ENCODE data around the gene CCDC124.

CCDC124 gene

DNA sequence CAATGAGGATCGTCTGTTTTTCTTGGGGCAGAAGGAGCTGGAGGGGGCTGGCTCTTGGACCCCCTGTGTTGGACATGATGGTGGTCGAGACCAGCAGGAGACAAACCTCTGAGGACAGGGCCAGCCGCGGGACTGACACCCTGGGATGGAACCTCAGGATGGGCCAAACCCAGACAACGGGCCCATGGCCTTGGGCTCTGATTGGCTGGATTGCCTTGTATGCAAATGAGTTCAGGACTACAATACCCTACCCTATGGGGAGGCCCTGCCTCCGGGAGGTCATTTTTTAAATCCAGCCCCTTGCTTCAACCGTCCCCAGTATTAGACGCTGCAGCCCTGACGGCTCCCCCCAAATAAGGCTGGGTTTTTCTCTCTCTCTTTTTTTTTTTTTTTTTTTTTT, 39.0 kb upstream of the CCDC124 start:
- ChIA-PET POLR2A (no interaction called here), CTCF (no interaction called here)
- DNase-seq (ENCODE audit: extremely low spot score), result no peak
- no peak for TF ChIP-seq FOXM1 (IDR thresholded peaks at IDR 0.05; ENCODE audit: borderline replicate concordance)
- no peak for TF ChIP-seq CTBP1 (IDR thresholded peaks at IDR 0.05; ENCODE audit: borderline replicate concordance)
- TF ChIP-seq, protein P1, sequence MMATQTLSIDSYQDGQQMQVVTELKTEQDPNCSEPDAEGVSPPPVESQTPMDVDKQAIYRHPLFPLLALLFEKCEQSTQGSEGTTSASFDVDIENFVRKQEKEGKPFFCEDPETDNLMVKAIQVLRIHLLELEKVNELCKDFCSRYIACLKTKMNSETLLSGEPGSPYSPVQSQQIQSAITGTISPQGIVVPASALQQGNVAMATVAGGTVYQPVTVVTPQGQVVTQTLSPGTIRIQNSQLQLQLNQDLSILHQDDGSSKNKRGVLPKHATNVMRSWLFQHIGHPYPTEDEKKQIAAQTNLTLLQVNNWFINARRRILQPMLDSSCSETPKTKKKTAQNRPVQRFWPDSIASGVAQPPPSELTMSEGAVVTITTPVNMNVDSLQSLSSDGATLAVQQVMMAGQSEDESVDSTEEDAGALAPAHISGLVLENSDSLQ (IDR thresholded peaks at IDR 0.05), result no peak
- TF ChIP-seq ARNT (IDR thresholded peaks at IDR 0.05), result no peak
- no peak for TF ChIP-seq HDGF (IDR thresholded peaks at IDR 0.05; ENCODE audit: borderline replicate concordance)
- no peak for TF ChIP-seq SP1 (IDR thresholded peaks at IDR 0.05)
- TF ChIP-seq FOXK2 (IDR thresholded peaks at IDR 0.05), result no peak
- TF ChIP-seq BHLHE40 (IDR thresholded peaks at IDR 0.05; ENCODE audit: borderline replicate concordance), result no peak
- no peak for TF ChIP-seq NFRKB (IDR thresholded peaks at IDR 0.05)
- no peak for TF ChIP-seq FOXA1 (IDR thresholded peaks at IDR 0.05)
- no peak for TF ChIP-seq SUZ12 (IDR thresholded peaks at IDR 0.05)
- TF ChIP-seq TARDBP (IDR thresholded peaks at IDR 0.05), result no peak
- no peak for TF ChIP-seq ZNF384 (IDR thresholded peaks at IDR 0.05)
- no peak for TF ChIP-seq L3MBTL2 (conservative IDR thresholded peaks at IDR 0.05)

- ChIA-PET POLR2A (no interaction called here), CTCF (no interaction called here)
- DNase-seq (ENCODE audit: extremely low spot score), result no peak
- no peak for TF ChIP-seq L3MBTL2 (conservative IDR thresholded peaks at IDR 0.05)
- no peak for TF ChIP-seq FOXA1 (IDR thresholded peaks at IDR 0.05)
- TF ChIP-seq ZNF384 (IDR thresholded peaks at IDR 0.05), result no peak
- TF ChIP-seq, protein P1 (IDR thresholded peaks at IDR 0.05), result no peak
- no peak for TF ChIP-seq CTBP1 (IDR thresholded peaks at IDR 0.05; ENCODE audit: borderline replicate concordance)
- TF ChIP-seq NFRKB (IDR thresholded peaks at IDR 0.05), result no peak
- no peak for TF ChIP-seq ELF4 (IDR thresholded peaks at IDR 0.05)
- TF ChIP-seq ARNT (IDR thresholded peaks at IDR 0.05), result no peak
- TF ChIP-seq FOXK2 (IDR thresholded peaks at IDR 0.05), result no peak
- TF ChIP-seq LEF1 (IDR thresholded peaks at IDR 0.05; ENCODE audit: borderline replicate concordance), result no peak
- no peak for TF ChIP-seq BHLHE40 (IDR thresholded peaks at IDR 0.05; ENCODE audit: borderline replicate concordance)
- no peak for TF ChIP-seq SUZ12 (IDR thresholded peaks at IDR 0.05)
- no peak for TF ChIP-seq FOXM1 (IDR thresholded peaks at IDR 0.05; ENCODE audit: borderline replicate concordance)
- no peak for TF ChIP-seq TARDBP (IDR thresholded peaks at IDR 0.05)
- TF ChIP-seq SP1 (IDR thresholded peaks at IDR 0.05), result no peak
- no peak for TF ChIP-seq HDGF (IDR thresholded peaks at IDR 0.05; ENCODE audit: borderline replicate concordance)
These were observed 30.1 kb upstream of the CCDC124 start for GRCh38 chr19:17902701-17903100.

DNA sequence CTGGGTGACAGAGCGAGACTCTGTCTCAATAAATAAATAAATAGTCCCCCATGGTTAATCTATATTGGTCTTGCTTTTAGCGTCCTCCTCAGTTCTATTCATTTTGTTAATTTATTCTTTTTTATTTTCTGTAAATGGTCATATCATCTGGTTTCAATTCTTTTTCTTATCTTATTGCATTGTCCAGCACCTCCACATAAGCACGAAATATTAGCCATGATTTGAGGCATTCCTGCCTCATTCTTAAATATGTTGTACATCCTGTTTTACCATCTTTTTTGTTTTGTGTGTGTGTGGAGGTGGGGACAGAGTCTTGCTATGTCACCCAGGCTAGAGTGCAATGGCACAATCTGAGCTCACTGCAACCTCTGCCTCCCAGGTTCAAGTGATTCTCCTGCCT, 24.6 kb upstream of the CCDC124 start:
- TF ChIP-seq, protein P1 (IDR thresholded peaks at IDR 0.05), result no peak
- TF ChIP-seq CTBP1 (IDR thresholded peaks at IDR 0.05; ENCODE audit: borderline replicate concordance) (no peak), SUZ12 (IDR thresholded peaks at IDR 0.05) (no peak), BHLHE40 (IDR thresholded peaks at IDR 0.05; ENCODE audit: borderline replicate concordance) (no peak), FOXM1 (IDR thresholded peaks at IDR 0.05; ENCODE audit: borderline replicate concordance) (no peak), FOXA1 (IDR thresholded peaks at IDR 0.05) (no peak), NFRKB (IDR thresholded peaks at IDR 0.05) (no peak), FOXK2 (IDR thresholded peaks at IDR 0.05) (no peak), LEF1 (IDR thresholded peaks at IDR 0.05; ENCODE audit: borderline replicate concordance) (no peak), ARNT (IDR thresholded peaks at IDR 0.05) (no peak), ZNF384 (IDR thresholded peaks at IDR 0.05) (no peak), L3MBTL2 (conservative IDR thresholded peaks at IDR 0.05) (no peak), TARDBP (IDR thresholded peaks at IDR 0.05) (no peak), ELF4 (IDR thresholded peaks at IDR 0.05) (no peak), SP1 (IDR thresholded peaks at IDR 0.05) (no peak)
- DNase-seq (ENCODE audit: extremely low spot score), result no peak
- POLR2A ChIA-PET, result no interaction called here
- CTCF ChIA-PET, result no interaction called here

- ChIA-PET POLR2A (interaction anchor here (1.1 kb wide), 1 partner anchor 24 kb away, joined by 3 read pairs; the partner anchor contains the start of gene CCDC124), CTCF (no interaction called here)
- no peak for TF ChIP-seq BHLHE40 (IDR thresholded peaks at IDR 0.05; ENCODE audit: borderline replicate concordance)
- no peak for TF ChIP-seq FOXA1 (IDR thresholded peaks at IDR 0.05)
- TF ChIP-seq SP1 (IDR thresholded peaks at IDR 0.05), result no peak
- TF ChIP-seq L3MBTL2 (conservative IDR thresholded peaks at IDR 0.05), result no peak
- TF ChIP-seq CTBP1 (IDR thresholded peaks at IDR 0.05; ENCODE audit: borderline replicate concordance), result no peak
- no peak for TF ChIP-seq ELF4 (IDR thresholded peaks at IDR 0.05)
- no peak for TF ChIP-seq ARNT (IDR thresholded peaks at IDR 0.05)
- TF ChIP-seq, protein P1 (IDR thresholded peaks at IDR 0.05), result no peak
- TF ChIP-seq LEF1 (IDR thresholded peaks at IDR 0.05; ENCODE audit: borderline replicate concordance), result no peak
- TF ChIP-seq NFRKB (IDR thresholded peaks at IDR 0.05), result no peak
- no peak for TF ChIP-seq SUZ12 (IDR thresholded peaks at IDR 0.05)
- DNase-seq (ENCODE audit: extremely low spot score), result no peak
These were observed 23.6 kb upstream of the CCDC124 start for GRCh38 chr19:17909003-17909732.

- TF ChIP-seq SP1 (IDR thresholded peaks at IDR 0.05), result no peak
- no peak for TF ChIP-seq BHLHE40 (IDR thresholded peaks at IDR 0.05; ENCODE audit: borderline replicate concordance)
- TF ChIP-seq ELF4 (IDR thresholded peaks at IDR 0.05), result no peak
- TF ChIP-seq FOXM1 (IDR thresholded peaks at IDR 0.05; ENCODE audit: borderline replicate concordance), result no peak
- TF ChIP-seq FOXK2 (IDR thresholded peaks at IDR 0.05), result no peak
- TF ChIP-seq SUZ12 (IDR thresholded peaks at IDR 0.05), result no peak
- TF ChIP-seq LEF1 (IDR thresholded peaks at IDR 0.05; ENCODE audit: borderline replicate concordance), result no peak
- TF ChIP-seq FOXA1 (IDR thresholded peaks at IDR 0.05), result no peak
- no peak for TF ChIP-seq HDGF (IDR thresholded peaks at IDR 0.05; ENCODE audit: borderline replicate concordance)
- TF ChIP-seq, protein P1 (IDR thresholded peaks at IDR 0.05), result no peak
- CTCF ChIA-PET, result no interaction called here
- POLR2A ChIA-PET, result interaction anchor here (1.1 to 1.3 kb wide), 2 partner anchors 22 to 52 kb away, joined by 3 read pairs; partner anchors contain the start of genes CCDC124 and RPL18A
- DNase-seq (ENCODE audit: extremely low spot score), result no peak
These were observed 21.9 kb upstream of the CCDC124 start for GRCh38 chr19:17910791-17911360.
